ENCODE data around the gene MBD5.

MBD5 gene

GRCh38 chr2:148300544-148300943 lies 279.7 kb downstream of the MBD5 start:
- no peak for TF ChIP-seq CTCF (IDR thresholded peaks at IDR 0.05; ENCODE audit: insufficient read depth, low read depth, low read length, missing control alignments)
- DNase-seq (ENCODE audit: low read depth) = no peak
- no peak overlapping the region for H3K4me3 ChIP-seq (ENCODE audit: low read length)

- no peak overlapping the region for H3K4me3 ChIP-seq (ENCODE audit: low read length)
- no peak for TF ChIP-seq CTCF (IDR thresholded peaks at IDR 0.05; ENCODE audit: insufficient read depth, low read depth, low read length, missing control alignments)
Measured at GRCh38 chr2:148301362-148301761, 280.5 kb downstream of the MBD5 start.

GRCh38 chr2:148302526-148302925 lies 281.6 kb downstream of the MBD5 start:
- no peak overlapping the region for H3K4me3 ChIP-seq (ENCODE audit: low read length)
- no peak for DNase-seq (ENCODE audit: low read depth)
- no peak for TF ChIP-seq CTCF (IDR thresholded peaks at IDR 0.05; ENCODE audit: insufficient read depth, low read depth, low read length, missing control alignments)

More at GRCh38 chr2:148301362-148301761, 280.5 kb downstream of the MBD5 start:
- DNase-seq (ENCODE audit: low read depth) = no peak

GRCh38 chr2:148303161-148303560 lies 282.3 kb downstream of the MBD5 start:
- DNase-seq (ENCODE audit: low read depth) = no peak
- TF ChIP-seq CTCF (IDR thresholded peaks at IDR 0.05; ENCODE audit: insufficient read depth, low read depth, low read length, missing control alignments) = no peak
- H3K4me3 ChIP-seq (ENCODE audit: low read length) = no peak overlapping the region

- no peak for TF ChIP-seq CTCF (IDR thresholded peaks at IDR 0.05; ENCODE audit: insufficient read depth, low read depth, low read length, missing control alignments)
- no peak for DNase-seq (ENCODE audit: low read depth)
Measured at GRCh38 chr2:148305476-148305875, 284.6 kb downstream of the MBD5 start.

GRCh38 chr2:148306027-148306426 lies 285.1 kb downstream of the MBD5 start:
- H3K4me3 ChIP-seq (ENCODE audit: low read length) = no peak overlapping the region
- no peak for DNase-seq (ENCODE audit: low read depth)
- no peak for TF ChIP-seq CTCF (IDR thresholded peaks at IDR 0.05; ENCODE audit: insufficient read depth, low read depth, low read length, missing control alignments)

More at GRCh38 chr2:148305476-148305875, 284.6 kb downstream of the MBD5 start:
- no peak overlapping the region for H3K4me3 ChIP-seq (ENCODE audit: low read length)

GRCh38 chr2:148317598-148317997 lies 296.7 kb downstream of the MBD5 start:
- no peak for TF ChIP-seq CTCF (IDR thresholded peaks at IDR 0.05; ENCODE audit: insufficient read depth, low read depth, low read length, missing control alignments)
- no peak for DNase-seq (ENCODE audit: low read depth)
- no peak overlapping the region for H3K4me3 ChIP-seq (ENCODE audit: low read length)
